SK-N-SH (cell line): Measurements from ENCODE around the gene KDSR. TPM values are rescaled to one million over a fixed set of nuclear protein-coding genes. Genes with fewer than 3 reads are reported as not detected.

Experiments used
- CTCF ChIA-PET: fragments of 300-600, 350-600 bp; formaldehyde crosslinking; extraction: SDS; loops from one replicate; lab custom pipeline; 2021; lab: Yijun Ruan, JAX
- POLR2A ChIA-PET: fragments of 350-600 bp; sonication (Branson Sonifier 250); formaldehyde crosslinking; extraction: SDS; loops from one replicate; lab custom pipeline; 2020; ENCODE audit warnings: antibody characterized with exemption, inconsistent platforms; lab: Yijun Ruan, JAX
- DNase-seq: peaks from one replicate; pipeline ENCODE4 v3.0.0; 2012
- H2AFZ ChIP-seq: fragments of 200-600 bp; sonication (generic); 2 replicates; pipeline ENCODE4 v1.8.1; 2016; ENCODE audit warnings: antibody characterized with exemption, mild to moderate bottlenecking, low read depth
- H3F3A ChIP-seq: fragments of 200-600 bp; sonication (generic); replicated peaks from 2 replicates; pipeline ENCODE3; 2016; ENCODE audit warnings: antibody characterized with exemption, mild to moderate bottlenecking; ENCODE audit not compliant: insufficient read depth
- H3K27ac ChIP-seq, 2 experiments: fragments of 200-500 bp in 1 of 2; fragments of 200-600 bp in 1 of 2; sonication (Bioruptor generic) in 1 of 2; sonication (generic), shearing (Covaris generic) in 1 of 2; 2 replicates each; pipeline versions ENCODE4 v1.5.1 to v1.6.1; 2014 to 2016; ENCODE audit warnings: low read depth in 2 of 2, inconsistent platforms in 1 of 2, low read length in 1 of 2, mild to moderate bottlenecking in 1 of 2, mixed read lengths in 1 of 2
- H3K27me3 ChIP-seq: fragments of 200-600 bp; sonication (generic), shearing (Covaris generic); 2 replicates; pipeline ENCODE4 v1.6.1; 2016; ENCODE audit warnings: mixed run types; ENCODE audit not compliant: insufficient read depth
- H3K36me3 ChIP-seq, 2 experiments: fragments of 200-500 bp in 1 of 2; fragments of 200-600 bp in 1 of 2; sonication (Bioruptor generic) in 1 of 2; sonication (generic) in 1 of 2; replicated peaks in 1 of 2; 2 replicates each; pipeline versions ENCODE3 to v1.5.1; 2014 to 2016; ENCODE audit warnings: low read length in 1 of 2, mild to moderate bottlenecking in 1 of 2; ENCODE audit not compliant: insufficient read depth in 2 of 2, control insufficient read depth in 1 of 2
- H3K4me1 ChIP-seq, 2 experiments: fragments of 200-500 bp in 1 of 2; fragments of 200-600 bp in 1 of 2; sonication (Bioruptor generic) in 1 of 2; sonication (generic), shearing (Covaris generic) in 1 of 2; 2 replicates each; pipeline versions ENCODE4 v1.5.1 to v1.6.1; 2014 to 2016; ENCODE audit warnings: low read depth in 1 of 2, low read length in 1 of 2, mixed run types in 1 of 2; ENCODE audit not compliant: insufficient read depth in 2 of 2, control insufficient read depth in 1 of 2
- H3K4me2 ChIP-seq: fragments of 200-600 bp; sonication (generic), shearing (Covaris generic); 2 replicates; pipeline ENCODE4 v1.6.1; 2017; ENCODE audit warnings: mixed run types
- H3K4me3 ChIP-seq, 2 experiments: fragments of 200-500 bp in 1 of 2; fragments of 200-600 bp in 1 of 2; sonication (Bioruptor generic) in 1 of 2; sonication (generic), shearing (Covaris generic) in 1 of 2; 2 replicates each; pipeline versions ENCODE4 v1.5.1 to v1.8.1; 2014 to 2016; ENCODE audit warnings: low read depth in 2 of 2, inconsistent platforms in 1 of 2, low read length in 1 of 2, mild to moderate bottlenecking in 1 of 2, mixed read lengths in 1 of 2, moderate library complexity in 1 of 2
- H3K79me2 ChIP-seq: fragments of 200-600 bp; sonication (generic); 2 replicates; pipeline ENCODE4 v1.8.1; 2017; ENCODE audit warnings: mild to moderate bottlenecking; ENCODE audit not compliant: insufficient read depth
- H3K9ac ChIP-seq: fragments of 200-600 bp; sonication (generic); 2 replicates; pipeline ENCODE4 v1.6.1; 2017; ENCODE audit warnings: mixed run types
- H3K9me2 ChIP-seq: fragments of 200-600 bp; sonication (generic); 2 replicates; pipeline ENCODE4 v1.6.1; 2017; ENCODE audit warnings: mixed run types
- H3K9me3 ChIP-seq: fragments of 200-600 bp; sonication (generic); 2 replicates; pipeline ENCODE4 v1.6.1; 2017; ENCODE audit warnings: mixed run types, mild to moderate bottlenecking, moderate library complexity
- H4K20me1 ChIP-seq: fragments of 200-600 bp; sonication (generic); 2 replicates; pipeline ENCODE4 v1.6.1; 2017; ENCODE audit warnings: mild to moderate bottlenecking, mixed run types; ENCODE audit not compliant: insufficient read depth
- IRF3 ChIP-seq: fragments of 150-350 bp; IDR thresholded peaks from 2 replicates; pipeline ENCODE4 v1.6.1; 2016; ENCODE audit warnings: mild to moderate bottlenecking, low read depth, low read length
- MXI1 ChIP-seq: IDR thresholded peaks from 2 replicates; pipeline ENCODE4 v1.6.1; 2012; ENCODE audit warnings: mild to moderate bottlenecking, low read depth, low read length, improper control_type of control experiment
- NFIC ChIP-seq: IDR thresholded peaks from 2 replicates; pipeline ENCODE4 v1.4.0; 2012; ENCODE audit warnings: borderline replicate concordance
- PBX3 ChIP-seq: IDR thresholded peaks from 2 replicates; pipeline ENCODE4; 2012
- RAD21 ChIP-seq: IDR thresholded peaks from 2 replicates; pipeline ENCODE4 v1.6.1; 2012; ENCODE audit warnings: mild to moderate bottlenecking, low read length
- RFX5 ChIP-seq: IDR thresholded peaks from 2 replicates; pipeline ENCODE4 v1.6.1; 2012; ENCODE audit warnings: mild to moderate bottlenecking, improper control_type of control experiment, low read length
- SMC3 ChIP-seq: IDR thresholded peaks from 2 replicates; pipeline ENCODE4 v1.6.1; 2012; ENCODE audit warnings: low read depth, low read length, improper control_type of control experiment
- TCF12 ChIP-seq: IDR thresholded peaks from 2 replicates; pipeline ENCODE4 v1.4.0; 2012
- USF1 ChIP-seq: IDR thresholded peaks from 2 replicates; pipeline ENCODE4 v1.4.0; 2012; ENCODE audit warnings: low read depth, borderline replicate concordance
- YY1 ChIP-seq: IDR thresholded peaks from 2 replicates; pipeline ENCODE4 v1.4.0; 2012; ENCODE audit warnings: low read depth, mild to moderate bottlenecking
- WGBS: methylation state at CpG from one replicate; pipeline ENCODE4 v1.1.6; 2017; ENCODE audit warnings: low lambda C conversion rate; 5-methylcytosine and 5-hydroxymethylcytosine counted together
- polyA plus RNA-seq, 3 experiments: library from polyadenylated mRNA; depleted of rRNA; stranded (reverse); fragments of >200 nt; gene quantifications; 2 replicates each; pipeline ENCODE4 v1.2.3, GENCODE V29; 2012

The KDSR gene
- polyA plus RNA-seq, 1 of the 3 experiments (the other 2 are of a cell fraction) = 22.3 TPM

- H3K9me2 ChIP-seq = no peaks in the 10 kb centered on the region
- DNase-seq = no peak
- no peak overlapping the region for H3K4me3 ChIP-seq
- peaks cover 0 to 7% of the 10 kb centered on the region in 2 experiments; a peak in 1 of 4 replicates for H3K4me1 ChIP-seq
- H2AFZ ChIP-seq = no peak overlapping the region
- no peak for TF ChIP-seq RAD21
- no peak for TF ChIP-seq PBX3
- TF ChIP-seq TCF12 = no peak
- TF ChIP-seq IRF3 = no peak
- TF ChIP-seq MXI1 = no peak
- no peaks in the 10 kb centered on the region for H3K27me3 ChIP-seq
- no peaks in the 10 kb centered on the region; the same call in 1 of the 2 replicates for H3K79me2 ChIP-seq
- no peaks in the 10 kb centered on the region for H4K20me1 ChIP-seq
- H3F3A ChIP-seq = peaks cover 3% of the 10 kb centered on the region
- ChIA-PET POLR2A (no interaction called here), CTCF (interaction anchor here (1.0 to 4.9 kb wide), 3 partner anchors 10 to 28 kb away, joined by 3 to 34 read pairs (median 5); no protein-coding TSS in a partner anchor)
- no peak overlapping the region for H3K4me2 ChIP-seq
- H3K27ac ChIP-seq = no peak overlapping the region
- no peaks in the 10 kb centered on the region for H3K9me3 ChIP-seq
- 50% methylated on average over 2 of the region's 2 CpGs for WGBS
- H3K9ac ChIP-seq = no peak overlapping the region
- peaks cover 62 to 65% of the 10 kb centered on the region in 2 experiments for H3K36me3 ChIP-seq
Observed at GRCh38 chr18:63350230-63350629, 16.8 kb downstream of the KDSR start.

- Histone ChIP-seq H3K9ac (no peak overlapping the region), H3K27me3 (no peaks in the 10 kb centered on the region), H2AFZ (no peak overlapping the region), H3K27ac (no peak overlapping the region), H3K79me2 (no peaks in the 10 kb centered on the region; the same call in 1 of the 2 replicates), H3K36me3 (peaks cover 53 to 65% of the 10 kb centered on the region in 2 experiments), H3K9me2 (no peaks in the 10 kb centered on the region), H4K20me1 (no peaks in the 10 kb centered on the region), H3K4me3 (no peak overlapping the region), H3K4me1 (peaks cover 0 to 7% of the 10 kb centered on the region in 2 experiments; a peak in 1 of 4 replicates), H3K9me3 (no peaks in the 10 kb centered on the region), H3K4me2 (no peak overlapping the region), H3F3A (peaks cover 3% of the 10 kb centered on the region)
- ChIA-PET POLR2A (interaction anchor here (0.7 kb wide), 1 partner anchor 15 kb away, joined by 3 read pairs; no protein-coding TSS in a partner anchor), CTCF (interaction anchor here (0.6 to 4.9 kb wide), 4 partner anchors 8 to 762 kb away, joined by 3 to 34 read pairs (median 3); no protein-coding TSS in a partner anchor)
- DNase-seq = no peak
- no peak for TF ChIP-seq NFIC
- TF ChIP-seq SMC3 = no peak
- no peak for TF ChIP-seq RFX5
- no peak for TF ChIP-seq USF1
- TF ChIP-seq YY1 = no peak
- WGBS = 98% methylated on average over 7 of the region's 7 CpGs
Observed at GRCh38 chr18:63348508-63349136, 18.4 kb downstream of the KDSR start.
